ENCODE measurements around the gene PRKAA1.

- no peak for TF ChIP-seq ESRRA (CRISPR knock-in tag; IDR thresholded peaks at IDR 0.05; ENCODE audit: low read depth)
- TF ChIP-seq FOSL1 (CRISPR knock-in tag; IDR thresholded peaks at IDR 0.05; ENCODE audit: borderline replicate concordance): no peak
- TF ChIP-seq ELK4 (CRISPR knock-in tag; IDR thresholded peaks at IDR 0.05; ENCODE audit: borderline replicate concordance): no peak
- no peak for TF ChIP-seq ZNF580 (CRISPR knock-in tag; IDR thresholded peaks at IDR 0.05; ENCODE audit: borderline replicate concordance, low read depth)
- TF ChIP-seq YY1 (IDR thresholded peaks at IDR 0.05; ENCODE audit: insufficient read depth, insufficient replicate concordance, low read depth, low read length): no peak
- TF ChIP-seq SUZ12 (IDR thresholded peaks at IDR 0.05; ENCODE audit: low read depth, low read length): no peak
- TF ChIP-seq CTCF (CRISPR knock-in tag; IDR thresholded peaks at IDR 0.05): no peak
- TF ChIP-seq HCFC1 (IDR thresholded peaks at IDR 0.05; ENCODE audit: low read depth, low read length): no peak
- TF ChIP-seq NFE2L2 (IDR thresholded peaks at IDR 0.05; ENCODE audit: low read length): no peak
- TF ChIP-seq CCAR2 (optimal IDR thresholded peaks at IDR 0.05; ENCODE audit: low read depth, low read length): no peak
- TF ChIP-seq NFRKB (IDR thresholded peaks at IDR 0.05): no peak
Measured at GRCh38 chr5:40826489-40827187, 28.5 kb upstream of the PRKAA1 start.

All from HepG2 (cell line).